GM19455 (cell line): ENCODE results near the gene EML6.
A peak's percentile ranks its signal among the peaks of the same experiment; 100 is the strongest.
"Not testable (repeated sequence)": the region's sequence is repeated elsewhere in the genome, so short reads cannot be mapped to it uniquely, and the experiment has no call there.

Experiments
- ATAC-seq: cut with Tn5 transposase; IDR thresholded peaks from one replicate; pipeline ENCODE4 v1.9.1; 2021; ENCODE audit not compliant: unreplicated experiment

Gene EML6

GRCh38 chr2:54840559-54841468 is 117.4 kb downstream of the EML6 start:
- ATAC-seq: no peak

GRCh38 chr2:54841500-54841899 is 118.0 kb downstream of the EML6 start:
- not testable (repeated sequence) for ATAC-seq

- ATAC-seq: no peak
These were observed 121.6 kb downstream of the EML6 start for GRCh38 chr2:54845094-54845493.

GRCh38 chr2:54845514-54845913 is 122.1 kb downstream of the EML6 start:
- no peak for ATAC-seq

GRCh38 chr2:54850171-54851122 is 127.0 kb downstream of the EML6 start:
- ATAC-seq: no peak

- ATAC-seq: no peak
These were observed 130.3 kb downstream of the EML6 start for GRCh38 chr2:54853616-54854310.

GRCh38 chr2:54855434-54855833 is 132.0 kb downstream of the EML6 start:
- ATAC-seq: no peak

GRCh38 chr2:54858021-54858681 is 134.7 kb downstream of the EML6 start:
- ATAC-seq: no peak

- no peak for ATAC-seq
These were observed 136.0 kb downstream of the EML6 start for GRCh38 chr2:54859416-54859815.

- no peak for ATAC-seq
These were observed 136.7 kb downstream of the EML6 start for GRCh38 chr2:54859997-54860701.

GRCh38 chr2:54862229-54862628 is 138.8 kb downstream of the EML6 start:
- ATAC-seq: no peak

- no peak for ATAC-seq
These were observed 139.3 kb downstream of the EML6 start for GRCh38 chr2:54862742-54863141.

- ATAC-seq: no peak
These were observed 140.2 kb downstream of the EML6 start for GRCh38 chr2:54863660-54864059.

- ATAC-seq: no peak
These were observed 140.6 kb downstream of the EML6 start for GRCh38 chr2:54864096-54864495.

- no peak for ATAC-seq
These were observed 141.3 kb downstream of the EML6 start for GRCh38 chr2:54864727-54865126.

GRCh38 chr2:54866179-54866578 is 142.7 kb downstream of the EML6 start:
- ATAC-seq: no peak

- ATAC-seq: peak; percentile 88
These were observed 143.4 kb downstream of the EML6 start for GRCh38 chr2:54866868-54867267.

- peak; percentile 43 for ATAC-seq
These were observed 144.0 kb downstream of the EML6 start for GRCh38 chr2:54867457-54867856.

- ATAC-seq: no peak
These were observed 148.1 kb downstream of the EML6 start for GRCh38 chr2:54871457-54872107.
